ENCODE results near the gene EEF2K. TPM values are rescaled to one million over a fixed set of nuclear protein-coding genes. Genes with fewer than 3 reads are reported as not detected.

Gene EEF2K
- polyA plus RNA-seq, 2 of the 4 experiments (the other 2 are of a cell fraction), result 8.2 to 9.4 TPM

GRCh38 chr16:22206842-22207714 lies 1.0 kb downstream of the EEF2K start:
- CTCF ChIA-PET, result interaction anchor here (1.0 to 24.4 kb wide), 17 partner anchors 11 to 253 kb away, joined by 3 to 320 read pairs (median 5); partner anchors contain the start of genes POLR3E and UQCRC2

GRCh38 chr16:22207715-22208360 lies 1.8 kb downstream of the EEF2K start:
- peaks cover 8% of the 10 kb centered on the region for H3K9me3 ChIP-seq
- DNase-seq (ENCODE audit: low read depth in 1 of 2, low spot score in 1 of 2) (no peak), FAIRE-seq (no peak), ATAC-seq (no peak)
- H3K4me1 ChIP-seq, result peaks cover 12% of the 10 kb centered on the region
- CTCF ChIA-PET, result interaction anchor here (1.1 to 24.4 kb wide), 8 partner anchors 10 to 254 kb away, joined by 3 to 320 read pairs (median 4); partner anchors contain the start of genes POLR3E and UQCRC2
- POLR2A ChIA-PET, result interaction anchor here (0.6 kb wide), 1 partner anchor 899 kb away, joined by 7 read pairs; no protein-coding TSS in a partner anchor
- H3K4me2 ChIP-seq, result peak overlapping the region; percentile 87
- peak overlapping the region in 1 of 2 experiments; percentile 94; a peak in 3 of 6 replicates for H3K27ac ChIP-seq
- TF ChIP-seq ZFP36 (IDR thresholded peaks at IDR 0.05; ENCODE audit: borderline replicate concordance, partially characterized antibody), result no peak
- no peak for TF ChIP-seq KDM5A (IDR thresholded peaks at IDR 0.05)
- TF ChIP-seq POLR2AphosphoS2 (conservative IDR thresholded peaks at IDR 0.05; ENCODE audit: low read length), result no peak
- TF ChIP-seq ZC3H11A (IDR thresholded peaks at IDR 0.05), result no peak
- TF ChIP-seq HEYL (CRISPR knock-in tag; IDR thresholded peaks at IDR 0.05), result no peak
- TF ChIP-seq CBX2 (IDR thresholded peaks at IDR 0.05; ENCODE audit: borderline replicate concordance, low read depth), result no peak
- no peak for TF ChIP-seq MAZ (IDR thresholded peaks at IDR 0.05; ENCODE audit: borderline replicate concordance, low read depth, low read length)
- TF ChIP-seq EHF (CRISPR knock-in tag; IDR thresholded peaks at IDR 0.05), result no peak
- no peak for TF ChIP-seq KDM1A (IDR thresholded peaks at IDR 0.05; ENCODE audit: low read depth)
- no peak for TF ChIP-seq HDAC2 (IDR thresholded peaks at IDR 0.05)
- TF ChIP-seq JUN (IDR thresholded peaks at IDR 0.05), result no peak
- no peak for TF ChIP-seq CHD2 (IDR thresholded peaks at IDR 0.05; ENCODE audit: low read length, partially characterized antibody)
- TF ChIP-seq PHF8 (IDR thresholded peaks at IDR 0.05; ENCODE audit: borderline replicate concordance, low read depth), result no peak
- TF ChIP-seq CTCF (IDR thresholded peaks at IDR 0.05), result no peak
- no peak for TF ChIP-seq NFE2L2 (conservative IDR thresholded peaks at IDR 0.05; ENCODE audit: low read length)
- no peak for TF ChIP-seq USF2 (IDR thresholded peaks at IDR 0.05)
- TF ChIP-seq HOXA7 (CRISPR knock-in tag; IDR thresholded peaks at IDR 0.05), result no peak
- no peak for TF ChIP-seq SREBF2 (IDR thresholded peaks at IDR 0.05)
- no peak for TF ChIP-seq NR3C1 (IDR thresholded peaks at IDR 0.05)
- TF ChIP-seq RNF2 (IDR thresholded peaks at IDR 0.05; ENCODE audit: borderline replicate concordance, low read depth), result no peak
- H3K4me3 ChIP-seq, result peak overlapping the region; percentile 84
- 81% methylated on average over 10 of the region's 10 CpGs for WGBS (ENCODE audit: missing lambda C conversion rate)

More at GRCh38 chr16:22206842-22207714, 1.0 kb downstream of the EEF2K start:
- ATAC-seq (peak; percentile 47 to 63; a peak in 5 of 6 replicates), FAIRE-seq (no peak), DNase-seq (ENCODE audit: low read depth in 1 of 2, low spot score in 1 of 2) (peak; percentile 33 to 37)
- POLR2A ChIA-PET, result interaction anchor here (0.6 to 1.4 kb wide), 3 partner anchors 25 to 898 kb away, joined by 5 to 16 read pairs (median 7); no protein-coding TSS in a partner anchor
- Histone ChIP-seq H3K4me3 (peak overlapping the region; percentile 84), H3K9me3 (peaks cover 8% of the 10 kb centered on the region), H3K4me1 (peaks cover 12% of the 10 kb centered on the region), H3K27ac (peak overlapping the region; percentile 90 to 94), H3K4me2 (peak overlapping the region; percentile 87)
- no peak for TF ChIP-seq ELK1 (IDR thresholded peaks at IDR 0.05; ENCODE audit: low read depth, low read length)
- TF ChIP-seq KDM1A (IDR thresholded peaks at IDR 0.05; ENCODE audit: low read depth), result peak; percentile 86
- 16% methylated on average over 28 of the region's 35 CpGs for WGBS (ENCODE audit: missing lambda C conversion rate)
